ENCODE data around the gene KCNG1. TPM values are rescaled to one million over a fixed set of nuclear protein-coding genes. Genes with fewer than 3 reads are reported as not detected.

KCNG1 gene
- polyA plus RNA-seq, 1 donor from 2014 or later = 1.7 TPM

- Histone ChIP-seq H3K9me3 (ENCODE audit: low read length) (no peaks in the 10 kb centered on the region), H4K20me1 (ENCODE audit: insufficient read depth) (no peaks in the 10 kb centered on the region), H3F3A (ENCODE audit: insufficient read depth, low read length, poor library complexity, severe bottlenecking) (no peaks in the 10 kb centered on the region), H3K9me2 (ENCODE audit: insufficient read depth, low read length) (no peaks in the 10 kb centered on the region), H3K9ac (ENCODE audit: low read length) (no peak overlapping the region), H3K36me3 (ENCODE audit: insufficient read depth, low read length) (no peaks in the 10 kb centered on the region), H3K4me2 (ENCODE audit: low read length) (no peak overlapping the region), H3K27ac (ENCODE audit: low read length) (no peak overlapping the region), H3K4me3 (ENCODE audit: low read length) (no peak overlapping the region), H3K79me2 (replicated peaks; ENCODE audit: insufficient read depth, low read length) (no peaks in the 10 kb centered on the region), H2AFZ (ENCODE audit: low read depth, low read length) (no peak overlapping the region), H3K27me3 (ENCODE audit: insufficient read depth, low read depth, low read length) (no peaks in the 10 kb centered on the region)
- TF ChIP-seq POLR2AphosphoS5 (IDR thresholded peaks at IDR 0.05) (no peak), SMC3 (conservative IDR thresholded peaks at IDR 0.05; ENCODE audit: poor library complexity) (no peak), EZH2 (IDR thresholded peaks at IDR 0.05; ENCODE audit: borderline replicate concordance, insufficient read depth, low read length, poor library complexity, severe bottlenecking) (no peak)
- TF ChIP-seq, protein P1, sequence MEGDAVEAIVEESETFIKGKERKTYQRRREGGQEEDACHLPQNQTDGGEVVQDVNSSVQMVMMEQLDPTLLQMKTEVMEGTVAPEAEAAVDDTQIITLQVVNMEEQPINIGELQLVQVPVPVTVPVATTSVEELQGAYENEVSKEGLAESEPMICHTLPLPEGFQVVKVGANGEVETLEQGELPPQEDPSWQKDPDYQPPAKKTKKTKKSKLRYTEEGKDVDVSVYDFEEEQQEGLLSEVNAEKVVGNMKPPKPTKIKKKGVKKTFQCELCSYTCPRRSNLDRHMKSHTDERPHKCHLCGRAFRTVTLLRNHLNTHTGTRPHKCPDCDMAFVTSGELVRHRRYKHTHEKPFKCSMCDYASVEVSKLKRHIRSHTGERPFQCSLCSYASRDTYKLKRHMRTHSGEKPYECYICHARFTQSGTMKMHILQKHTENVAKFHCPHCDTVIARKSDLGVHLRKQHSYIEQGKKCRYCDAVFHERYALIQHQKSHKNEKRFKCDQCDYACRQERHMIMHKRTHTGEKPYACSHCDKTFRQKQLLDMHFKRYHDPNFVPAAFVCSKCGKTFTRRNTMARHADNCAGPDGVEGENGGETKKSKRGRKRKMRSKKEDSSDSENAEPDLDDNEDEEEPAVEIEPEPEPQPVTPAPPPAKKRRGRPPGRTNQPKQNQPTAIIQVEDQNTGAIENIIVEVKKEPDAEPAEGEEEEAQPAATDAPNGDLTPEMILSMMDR (IDR thresholded peaks at IDR 0.05; ENCODE audit: poor library complexity, severe bottlenecking) = no peak
Observed at GRCh38 chr20:51009303-51010042, 13.4 kb downstream of the KCNG1 start.

DNA sequence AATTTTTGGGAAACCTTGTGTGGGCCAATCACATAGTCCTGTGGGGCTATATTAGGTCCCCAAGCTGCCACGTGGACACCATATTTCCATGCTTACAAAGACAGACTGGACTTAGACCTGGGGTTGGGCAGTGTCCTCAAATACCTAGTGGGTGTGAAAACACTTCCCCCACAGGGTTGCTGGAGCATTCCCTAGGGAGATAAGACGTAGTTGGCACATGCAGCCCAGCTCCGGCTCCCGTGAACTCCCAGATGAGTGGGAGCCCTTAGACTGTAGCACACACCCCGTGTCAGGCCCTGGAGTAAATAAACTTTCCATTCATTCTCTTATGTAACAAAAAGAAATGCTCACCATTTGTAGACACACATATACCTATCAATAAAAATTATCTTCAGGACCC lies 14.2 kb downstream of the KCNG1 start:
- no peaks in the 10 kb centered on the region for H3K9me2 ChIP-seq (ENCODE audit: insufficient read depth, low read length)
- H3K9ac ChIP-seq (ENCODE audit: low read length) = no peak overlapping the region
- no peak overlapping the region for H3K4me2 ChIP-seq (ENCODE audit: low read length)
- no peak overlapping the region for H3K4me3 ChIP-seq (ENCODE audit: low read length)
- no peaks in the 10 kb centered on the region for H3K36me3 ChIP-seq (ENCODE audit: insufficient read depth, low read length)
- H3K27ac ChIP-seq (ENCODE audit: low read length) = no peak overlapping the region
- H3K79me2 ChIP-seq (replicated peaks; ENCODE audit: insufficient read depth, low read length) = no peaks in the 10 kb centered on the region
- no peaks in the 10 kb centered on the region for H3F3A ChIP-seq (ENCODE audit: insufficient read depth, low read length, poor library complexity, severe bottlenecking)
- no peaks in the 10 kb centered on the region for H4K20me1 ChIP-seq (ENCODE audit: insufficient read depth)
- no peak overlapping the region for H2AFZ ChIP-seq (ENCODE audit: low read depth, low read length)
- no peaks in the 10 kb centered on the region for H3K27me3 ChIP-seq (ENCODE audit: insufficient read depth, low read depth, low read length)
- TF ChIP-seq EP300 (conservative IDR thresholded peaks at IDR 0.05; ENCODE audit: poor library complexity, severe bottlenecking) (no peak), SMC3 (conservative IDR thresholded peaks at IDR 0.05; ENCODE audit: poor library complexity) (no peak), RAD21 (conservative IDR thresholded peaks at IDR 0.05) (no peak), MXI1 (conservative IDR thresholded peaks at IDR 0.05; ENCODE audit: poor library complexity, severe bottlenecking) (no peak), TAF1 (IDR thresholded peaks at IDR 0.05; ENCODE audit: low read depth) (no peak), POLR2AphosphoS5 (IDR thresholded peaks at IDR 0.05) (no peak), EZH2 (IDR thresholded peaks at IDR 0.05; ENCODE audit: borderline replicate concordance, insufficient read depth, low read length, poor library complexity, severe bottlenecking) (no peak)
- TF ChIP-seq, protein P2, sequence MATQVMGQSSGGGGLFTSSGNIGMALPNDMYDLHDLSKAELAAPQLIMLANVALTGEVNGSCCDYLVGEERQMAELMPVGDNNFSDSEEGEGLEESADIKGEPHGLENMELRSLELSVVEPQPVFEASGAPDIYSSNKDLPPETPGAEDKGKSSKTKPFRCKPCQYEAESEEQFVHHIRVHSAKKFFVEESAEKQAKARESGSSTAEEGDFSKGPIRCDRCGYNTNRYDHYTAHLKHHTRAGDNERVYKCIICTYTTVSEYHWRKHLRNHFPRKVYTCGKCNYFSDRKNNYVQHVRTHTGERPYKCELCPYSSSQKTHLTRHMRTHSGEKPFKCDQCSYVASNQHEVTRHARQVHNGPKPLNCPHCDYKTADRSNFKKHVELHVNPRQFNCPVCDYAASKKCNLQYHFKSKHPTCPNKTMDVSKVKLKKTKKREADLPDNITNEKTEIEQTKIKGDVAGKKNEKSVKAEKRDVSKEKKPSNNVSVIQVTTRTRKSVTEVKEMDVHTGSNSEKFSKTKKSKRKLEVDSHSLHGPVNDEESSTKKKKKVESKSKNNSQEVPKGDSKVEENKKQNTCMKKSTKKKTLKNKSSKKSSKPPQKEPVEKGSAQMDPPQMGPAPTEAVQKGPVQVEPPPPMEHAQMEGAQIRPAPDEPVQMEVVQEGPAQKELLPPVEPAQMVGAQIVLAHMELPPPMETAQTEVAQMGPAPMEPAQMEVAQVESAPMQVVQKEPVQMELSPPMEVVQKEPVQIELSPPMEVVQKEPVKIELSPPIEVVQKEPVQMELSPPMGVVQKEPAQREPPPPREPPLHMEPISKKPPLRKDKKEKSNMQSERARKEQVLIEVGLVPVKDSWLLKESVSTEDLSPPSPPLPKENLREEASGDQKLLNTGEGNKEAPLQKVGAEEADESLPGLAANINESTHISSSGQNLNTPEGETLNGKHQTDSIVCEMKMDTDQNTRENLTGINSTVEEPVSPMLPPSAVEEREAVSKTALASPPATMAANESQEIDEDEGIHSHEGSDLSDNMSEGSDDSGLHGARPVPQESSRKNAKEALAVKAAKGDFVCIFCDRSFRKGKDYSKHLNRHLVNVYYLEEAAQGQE (IDR thresholded peaks at IDR 0.05; ENCODE audit: borderline replicate concordance) = no peak
- TF ChIP-seq, protein P1 (IDR thresholded peaks at IDR 0.05; ENCODE audit: poor library complexity, severe bottlenecking) = no peak
- no peaks in the 10 kb centered on the region for H3K9me3 ChIP-seq (ENCODE audit: low read length)

All from neural cell (in vitro differentiated cells).